HEK293T (cell line): ENCODE data around the gene CUL3.
"Not testable (repeated sequence)": the region's sequence is repeated elsewhere in the genome, so short reads cannot be mapped to it uniquely, and the experiment has no call there.

ENCODE experiments used
- CTCF ChIA-PET: fragments of 350-600 bp; formaldehyde crosslinking; extraction: SDS; loops from one replicate; lab custom pipeline; 2021; ENCODE audit warnings: antibody characterized with exemption, inconsistent platforms; lab: Yijun Ruan, JAX
- POLR2A ChIA-PET: fragments of 350-600 bp; formaldehyde crosslinking; extraction: SDS; loops from one replicate; lab custom pipeline; 2020; ENCODE audit warnings: antibody characterized with exemption, inconsistent platforms; lab: Yijun Ruan, JAX
- DNase-seq: peaks from one replicate; pipeline ENCODE4 v3.0.0; 2012; ENCODE audit warnings: mixed read lengths; ENCODE audit errors: extremely low spot score
- ARNT ChIP-seq: fragments of 450-650 bp; IDR thresholded peaks from 2 replicates; pipeline ENCODE4 v1.6.1; 2017; ENCODE audit warnings: mild to moderate bottlenecking
- BHLHE40 ChIP-seq: fragments of 450-650 bp; IDR thresholded peaks from 2 replicates; pipeline ENCODE4 v1.6.1; 2016; ENCODE audit warnings: mild to moderate bottlenecking, moderate library complexity, borderline replicate concordance
- CTBP1 ChIP-seq: fragments of 450-650 bp; IDR thresholded peaks from 2 replicates; pipeline ENCODE4 v1.6.1; 2016; ENCODE audit warnings: borderline replicate concordance
- ELF4 ChIP-seq: fragments of 450-650 bp; IDR thresholded peaks from 2 replicates; pipeline ENCODE4 v1.6.1; 2017; ENCODE audit warnings: antibody characterized with exemption
- FOXA1 ChIP-seq: fragments of 450-650 bp; IDR thresholded peaks from 2 replicates; pipeline ENCODE4 v1.6.1; 2016; ENCODE audit warnings: mild to moderate bottlenecking
- FOXK2 ChIP-seq: fragments of 450-650 bp; IDR thresholded peaks from 2 replicates; pipeline ENCODE4 v1.6.1; 2016; ENCODE audit warnings: mild to moderate bottlenecking
- FOXM1 ChIP-seq: fragments of 450-650 bp; IDR thresholded peaks from 2 replicates; pipeline ENCODE4 v1.6.1; 2017; ENCODE audit warnings: mild to moderate bottlenecking, borderline replicate concordance
- HDGF ChIP-seq: fragments of 450-650 bp; IDR thresholded peaks from 2 replicates; pipeline ENCODE4 v1.6.1; 2017; ENCODE audit warnings: antibody characterized with exemption, borderline replicate concordance
- L3MBTL2 ChIP-seq: fragments of 450-650 bp; conservative IDR thresholded peaks from 2 replicates; pipeline ENCODE4 v1.6.1; 2016; ENCODE audit warnings: mild to moderate bottlenecking
- LEF1 ChIP-seq: fragments of 450-650 bp; IDR thresholded peaks from 2 replicates; pipeline ENCODE4 v1.6.1; 2017; ENCODE audit warnings: mild to moderate bottlenecking, borderline replicate concordance
- NFRKB ChIP-seq: fragments of 450-650 bp; IDR thresholded peaks from 2 replicates; pipeline ENCODE4 v1.6.1; 2016; ENCODE audit warnings: mild to moderate bottlenecking, moderate library complexity
- PKNOX1 ChIP-seq: fragments of 450-650 bp; IDR thresholded peaks from 2 replicates; pipeline ENCODE4 v1.6.1; 2016
- SP1 ChIP-seq: fragments of 450-650 bp; IDR thresholded peaks from 2 replicates; pipeline ENCODE4 v1.6.1; 2017
- SUZ12 ChIP-seq: fragments of 450-650 bp; IDR thresholded peaks from 2 replicates; pipeline ENCODE4 v1.6.1; 2016; ENCODE audit warnings: mild to moderate bottlenecking
- TARDBP ChIP-seq: fragments of 450-650 bp; IDR thresholded peaks from 2 replicates; pipeline ENCODE4 v1.6.1; 2016
- ZNF384 ChIP-seq: fragments of 450-650 bp; IDR thresholded peaks from 2 replicates; pipeline ENCODE4 v1.6.1; 2016

Gene CUL3

GRCh38 chr2:224612578-224612977, 27.4 kb upstream of the CUL3 start:
- no peak for DNase-seq
- TF ChIP-seq FOXK2 (no peak), LEF1 (no peak), ELF4 (no peak), BHLHE40 (no peak)
- POLR2A ChIA-PET, result no interaction called here
- CTCF ChIA-PET, result no interaction called here

GRCh38 chr2:224611938-224612337, 26.8 kb upstream of the CUL3 start:
- TF ChIP-seq BHLHE40, result no peak
- no peak for TF ChIP-seq HDGF
- TF ChIP-seq FOXA1, result no peak
- TF ChIP-seq L3MBTL2, result no peak
- TF ChIP-seq CTBP1, result no peak
- TF ChIP-seq PKNOX1, result no peak
- no peak for TF ChIP-seq SUZ12
- TF ChIP-seq ARNT, result no peak
- ChIA-PET POLR2A (no interaction called here), CTCF (no interaction called here)
- DNase-seq, result no peak

- DNase-seq, result no peak
- ChIA-PET CTCF (no interaction called here), POLR2A (no interaction called here)
- TF ChIP-seq PKNOX1, result no peak
- TF ChIP-seq ZNF384, result no peak
- no peak for TF ChIP-seq SUZ12
- TF ChIP-seq BHLHE40, result no peak
- TF ChIP-seq ELF4, result no peak
- TF ChIP-seq LEF1, result no peak
- TF ChIP-seq HDGF, result no peak
- TF ChIP-seq L3MBTL2, result no peak
- TF ChIP-seq TARDBP, result no peak
- TF ChIP-seq SP1, result no peak
- no peak for TF ChIP-seq FOXM1
- TF ChIP-seq ARNT, result no peak
- no peak for TF ChIP-seq FOXA1
- no peak for TF ChIP-seq CTBP1
These were observed 22.9 kb upstream of the CUL3 start for GRCh38 chr2:224608104-224608503.

- CTCF ChIA-PET, POLR2A ChIA-PET, DNase-seq: not testable (repeated sequence)
These were observed 18.8 kb upstream of the CUL3 start for GRCh38 chr2:224603746-224604500.

- CTCF ChIA-PET, POLR2A ChIA-PET, DNase-seq: not testable (repeated sequence)
These were observed 17.7 kb upstream of the CUL3 start for GRCh38 chr2:224602778-224603375.

GRCh38 chr2:224601923-224602322, 16.8 kb upstream of the CUL3 start:
- no peak for DNase-seq
- ChIA-PET POLR2A (no interaction called here), CTCF (interaction anchor here (0.6 kb wide), 1 partner anchor 48 kb away, joined by 3 read pairs; no protein-coding TSS in a partner anchor)
- TF ChIP-seq SP1, result no peak
- no peak for TF ChIP-seq FOXM1
- no peak for TF ChIP-seq L3MBTL2
- TF ChIP-seq BHLHE40, result no peak
- no peak for TF ChIP-seq LEF1
- no peak for TF ChIP-seq SUZ12
- TF ChIP-seq ARNT, result no peak
- TF ChIP-seq FOXK2, result no peak
- no peak for TF ChIP-seq HDGF
- TF ChIP-seq ZNF384, result no peak
- no peak for TF ChIP-seq TARDBP
- TF ChIP-seq ELF4, result no peak

GRCh38 chr2:224598678-224599077, 13.5 kb upstream of the CUL3 start:
- TF ChIP-seq SUZ12, result no peak
- TF ChIP-seq NFRKB, result no peak
- TF ChIP-seq LEF1, result no peak
- TF ChIP-seq CTBP1, result no peak
- no peak for TF ChIP-seq ELF4
- TF ChIP-seq ARNT, result no peak
- no peak for TF ChIP-seq FOXK2
- no peak for TF ChIP-seq L3MBTL2
- TF ChIP-seq BHLHE40, result no peak
- no peak for TF ChIP-seq FOXM1
- no peak for TF ChIP-seq SP1
- no peak for TF ChIP-seq TARDBP
- TF ChIP-seq ZNF384, result no peak
- no peak for TF ChIP-seq HDGF
- no peak for TF ChIP-seq PKNOX1
- no peak for TF ChIP-seq FOXA1
- no peak for DNase-seq
- ChIA-PET POLR2A (no interaction called here), CTCF (no interaction called here)
